Mesothelial cell of epicardium (in vitro differentiated cells): ENCODE data around the gene MRPL24. TPM values are rescaled to one million over a fixed set of nuclear protein-coding genes. Genes with fewer than 3 reads are reported as not detected.

Experiments
- DNase-seq, 2 experiments: peaks; one replicate each; pipeline ENCODE4 v3.0.0; 2021; ENCODE audit warnings: low spot score in 2 of 2; ENCODE audit not compliant: unreplicated experiment in 2 of 2
- H3K27ac Mint-ChIP-seq: 2 replicates; pipeline ENCODE4 v1.8.0; 2021; ENCODE audit warnings: mixed read lengths
- H3K27me3 Mint-ChIP-seq: 2 replicates; pipeline ENCODE4 v1.8.0; 2021; ENCODE audit warnings: low read depth, mixed read lengths
- H3K36me3 Mint-ChIP-seq: 2 replicates; pipeline ENCODE4 v1.8.0; 2021; ENCODE audit warnings: mixed read lengths
- H3K4me1 Mint-ChIP-seq: 2 replicates; pipeline ENCODE4 v1.8.0; 2021; ENCODE audit warnings: mixed read lengths
- H3K4me3 Mint-ChIP-seq: 2 replicates; pipeline ENCODE4 v1.8.0; 2021; ENCODE audit warnings: mild to moderate bottlenecking, moderate library complexity, mixed read lengths
- H3K9me3 Mint-ChIP-seq: 2 replicates; pipeline ENCODE4 v1.8.0; 2021; ENCODE audit warnings: mixed read lengths
- total RNA-seq: library from RNA; stranded (reverse); gene quantifications from 3 replicates; pipeline ENCODE4 v1.2.1, GENCODE V29; 2021
- TF ChIP-seq, protein P1 (sequence below): fragments of 200-600 bp; sonication (generic); IDR thresholded peaks from one replicate; pipeline ENCODE4 v1.5.0; 2021; ENCODE audit warnings: antibody characterized with exemption; ENCODE audit not compliant: unreplicated experiment

Gene MRPL24
- total RNA-seq, 1 donor from 2014 or later: 35.5 TPM

DNA sequence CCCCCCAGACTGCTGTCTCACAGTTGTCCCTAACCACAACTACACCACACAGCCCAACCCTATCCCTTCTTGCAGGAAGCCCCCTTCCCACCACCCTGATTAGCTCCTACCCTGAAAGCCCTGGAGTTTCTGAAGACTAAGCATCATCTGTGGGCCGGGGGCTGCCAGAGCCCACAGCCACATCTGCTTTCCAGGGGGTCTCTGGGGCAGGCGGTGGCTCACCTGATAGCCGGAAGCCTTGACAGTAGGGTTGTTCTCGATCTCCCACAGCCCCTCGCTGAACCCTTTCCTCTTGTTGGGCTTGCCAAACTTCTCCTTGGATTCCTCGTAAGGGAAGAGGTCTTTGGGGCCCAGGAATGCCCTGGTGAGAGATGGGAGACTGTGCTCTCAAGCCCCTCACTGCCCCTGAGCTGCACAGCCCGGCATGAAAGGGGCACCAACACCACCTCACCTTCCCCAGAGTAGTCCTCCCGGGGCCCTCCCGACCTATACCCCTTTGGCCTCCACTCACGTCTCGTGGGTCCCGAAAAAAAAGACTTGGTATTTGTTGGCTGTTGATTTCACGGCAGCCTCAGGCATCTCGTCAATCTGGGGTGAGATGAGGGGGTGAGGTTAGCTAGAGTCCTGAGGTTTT is 4.0 kb upstream of the MRPL24 start:
- no peak for DNase-seq
- Mint-ChIP-seq H3K36me3 (peaks cover 16% of the 10 kb centered on the region), H3K9me3 (no peaks in the 10 kb centered on the region), H3K27me3 (no peaks in the 10 kb centered on the region), H3K4me1 (peaks cover 61% of the 10 kb centered on the region), H3K4me3 (no peak overlapping the region), H3K27ac (peak overlapping the region; percentile 100)
- TF ChIP-seq, protein P1, sequence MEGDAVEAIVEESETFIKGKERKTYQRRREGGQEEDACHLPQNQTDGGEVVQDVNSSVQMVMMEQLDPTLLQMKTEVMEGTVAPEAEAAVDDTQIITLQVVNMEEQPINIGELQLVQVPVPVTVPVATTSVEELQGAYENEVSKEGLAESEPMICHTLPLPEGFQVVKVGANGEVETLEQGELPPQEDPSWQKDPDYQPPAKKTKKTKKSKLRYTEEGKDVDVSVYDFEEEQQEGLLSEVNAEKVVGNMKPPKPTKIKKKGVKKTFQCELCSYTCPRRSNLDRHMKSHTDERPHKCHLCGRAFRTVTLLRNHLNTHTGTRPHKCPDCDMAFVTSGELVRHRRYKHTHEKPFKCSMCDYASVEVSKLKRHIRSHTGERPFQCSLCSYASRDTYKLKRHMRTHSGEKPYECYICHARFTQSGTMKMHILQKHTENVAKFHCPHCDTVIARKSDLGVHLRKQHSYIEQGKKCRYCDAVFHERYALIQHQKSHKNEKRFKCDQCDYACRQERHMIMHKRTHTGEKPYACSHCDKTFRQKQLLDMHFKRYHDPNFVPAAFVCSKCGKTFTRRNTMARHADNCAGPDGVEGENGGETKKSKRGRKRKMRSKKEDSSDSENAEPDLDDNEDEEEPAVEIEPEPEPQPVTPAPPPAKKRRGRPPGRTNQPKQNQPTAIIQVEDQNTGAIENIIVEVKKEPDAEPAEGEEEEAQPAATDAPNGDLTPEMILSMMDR: no peak

DNA sequence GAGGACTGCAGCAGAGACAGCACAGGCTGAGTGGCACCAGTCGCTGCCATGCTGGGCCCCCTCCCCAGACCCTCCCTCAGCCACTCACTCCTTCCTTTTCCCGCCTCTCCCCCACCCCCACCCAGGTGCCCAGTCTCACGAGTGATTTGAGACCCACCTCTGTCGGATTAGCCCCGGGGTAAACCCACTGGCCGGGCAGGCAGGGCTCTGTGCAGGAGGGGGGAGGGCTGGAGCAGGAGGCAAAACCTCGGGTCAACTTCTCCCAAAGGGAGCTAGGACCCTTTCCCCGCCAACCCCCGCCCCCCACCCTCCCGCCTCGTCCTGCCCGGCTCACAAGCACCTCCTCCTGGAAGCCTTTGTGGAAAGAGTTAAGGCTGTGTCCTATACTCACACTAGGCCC is 3.5 kb upstream of the MRPL24 start:
- peaks cover 55% of the 10 kb centered on the region for H3K4me1 Mint-ChIP-seq
- H3K27me3 Mint-ChIP-seq: no peaks in the 10 kb centered on the region
- peaks cover 16% of the 10 kb centered on the region for H3K36me3 Mint-ChIP-seq
- H3K4me3 Mint-ChIP-seq: no peak overlapping the region
- DNase-seq: no peak
- peak overlapping the region; percentile 100 for H3K27ac Mint-ChIP-seq
- no peaks in the 10 kb centered on the region for H3K9me3 Mint-ChIP-seq
- TF ChIP-seq, protein P1: no peak

DNA sequence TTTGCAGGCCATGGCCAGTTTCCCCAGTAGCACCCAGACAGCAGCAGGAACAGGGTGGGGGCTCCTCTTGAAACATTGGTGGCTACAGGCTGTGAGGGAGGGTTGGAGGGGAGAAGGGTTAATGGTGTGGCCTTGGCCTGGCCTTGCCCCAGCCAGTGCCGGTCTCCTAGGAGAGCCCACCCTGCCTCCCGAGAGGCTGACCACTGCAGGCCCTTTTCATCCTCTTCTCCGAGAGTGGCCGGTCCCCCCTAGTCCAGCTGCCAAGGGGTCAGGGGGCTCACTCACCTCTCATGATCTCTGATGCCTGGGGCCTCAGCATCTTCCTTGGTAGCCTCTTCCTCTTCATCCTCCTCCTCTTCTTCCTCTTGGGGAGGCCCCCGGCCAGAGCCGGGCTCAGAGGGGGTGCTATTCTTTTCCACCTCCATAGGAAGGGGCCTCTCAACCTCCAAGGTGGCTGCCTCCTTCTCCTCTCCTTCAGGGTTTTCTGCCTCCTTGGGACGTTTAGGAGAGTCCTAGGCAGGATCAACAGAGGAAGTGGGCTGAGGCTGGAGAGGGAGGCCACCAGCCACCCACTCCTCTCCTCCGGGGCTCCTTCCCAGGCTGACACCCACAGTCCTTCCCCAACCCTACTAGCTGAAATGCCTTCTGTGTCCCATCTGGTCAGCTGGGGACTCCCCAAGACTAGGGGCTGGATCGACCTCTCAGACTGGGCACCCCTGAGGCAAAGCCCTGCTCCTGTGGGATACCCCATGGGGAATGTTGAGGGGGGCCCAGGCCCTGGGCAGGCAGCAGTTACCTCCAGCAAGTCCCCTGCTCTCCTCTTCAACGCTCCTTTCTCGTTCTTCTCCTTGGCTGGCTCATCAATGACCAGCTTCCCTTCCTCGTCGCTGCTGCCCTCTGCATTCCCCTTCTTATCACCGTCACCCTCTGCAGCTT is 2.7 kb upstream of the MRPL24 start:
- Mint-ChIP-seq H3K4me1 (peaks cover 48% of the 10 kb centered on the region), H3K36me3 (peaks cover 16% of the 10 kb centered on the region), H3K27me3 (no peaks in the 10 kb centered on the region), H3K4me3 (no peak overlapping the region), H3K27ac (peak overlapping the region; percentile 67), H3K9me3 (no peaks in the 10 kb centered on the region)
- DNase-seq: no peak
- TF ChIP-seq, protein P1: no peak

DNA sequence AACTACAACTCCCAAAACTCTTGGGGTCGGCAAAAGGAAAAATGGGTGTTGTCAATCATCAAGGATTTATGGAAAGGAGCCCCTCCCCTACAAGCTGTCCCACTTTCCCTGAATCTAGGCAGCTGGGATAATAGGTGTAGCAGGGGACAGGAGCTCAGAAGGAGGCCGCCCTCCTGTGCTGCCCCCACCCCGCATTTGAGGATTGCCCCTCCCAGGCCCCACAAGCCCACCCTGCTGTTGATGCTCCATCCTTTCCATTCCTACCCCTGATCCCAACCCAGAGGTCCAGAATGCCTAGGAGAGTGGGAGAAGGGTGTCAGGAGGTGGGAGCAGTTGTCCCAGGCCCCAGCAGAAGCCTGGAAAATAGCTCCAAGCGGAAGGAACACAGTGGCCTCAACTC is 1.9 kb upstream of the MRPL24 start:
- H3K4me3 Mint-ChIP-seq: no peak overlapping the region
- no peaks in the 10 kb centered on the region for H3K27me3 Mint-ChIP-seq
- DNase-seq: no peak
- no peaks in the 10 kb centered on the region for H3K9me3 Mint-ChIP-seq
- H3K27ac Mint-ChIP-seq: peak overlapping the region; percentile 67
- peaks cover 22% of the 10 kb centered on the region for H3K36me3 Mint-ChIP-seq
- TF ChIP-seq, protein P1: no peak
- peaks cover 40% of the 10 kb centered on the region for H3K4me1 Mint-ChIP-seq

DNA sequence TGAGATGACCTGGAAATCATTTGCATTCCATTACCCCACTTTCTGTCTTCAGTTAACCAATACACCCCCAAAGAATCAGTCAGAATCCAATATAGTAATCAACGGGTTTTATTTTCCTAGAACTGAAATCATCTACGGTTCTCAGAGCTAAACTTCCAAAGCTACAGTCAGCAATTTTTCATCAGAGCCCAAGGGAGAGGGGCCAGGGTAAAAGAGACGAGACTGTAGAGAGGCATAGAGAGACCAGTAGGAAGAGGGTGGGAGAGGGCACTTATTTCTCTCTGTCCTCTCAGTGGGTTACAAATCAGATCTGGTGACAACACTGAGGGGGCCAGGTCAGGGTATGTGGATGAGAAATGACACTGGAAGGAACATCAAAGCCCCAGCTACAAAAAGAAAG is 1.1 kb upstream of the MRPL24 start:
- peak overlapping the region; percentile 100 for H3K27ac Mint-ChIP-seq
- H3K36me3 Mint-ChIP-seq: peaks cover 22% of the 10 kb centered on the region
- H3K27me3 Mint-ChIP-seq: no peaks in the 10 kb centered on the region
- no peak for DNase-seq
- no peaks in the 10 kb centered on the region for H3K9me3 Mint-ChIP-seq
- H3K4me3 Mint-ChIP-seq: peak overlapping the region; percentile 97
- H3K4me1 Mint-ChIP-seq: peaks cover 33% of the 10 kb centered on the region
- TF ChIP-seq, protein P1: no peak
